HL-60/S4 treated with retinoic acid at 250 ng/mL for 4 days and 3 days (cell line): ENCODE measurements around the gene SMIM22.

ENCODE experiments used
- in situ Hi-C: fragments of 300-500 bp; cut with MboI; formaldehyde crosslinking; loops from 2 replicates; pipeline ENCODE4 v1.7.0; 2022; ENCODE audit warnings: low sequenced_read_pairs

Gene SMIM22

GRCh38 chr16:4814542-4815173 is 19.5 kb downstream of the SMIM22 start:
- in situ Hi-C loops: no loop called here

GRCh38 chr16:4820652-4821051 is 25.5 kb downstream of the SMIM22 start:
- in situ Hi-C loops: no loop called here

- in situ Hi-C loops: no loop called here
Measured at GRCh38 chr16:4825196-4825595, 30.0 kb downstream of the SMIM22 start.

- in situ Hi-C loops: no loop called here
Measured at GRCh38 chr16:4826526-4826925, 31.4 kb downstream of the SMIM22 start.

GRCh38 chr16:4826980-4827379 is 31.8 kb downstream of the SMIM22 start:
- in situ Hi-C loops: no loop called here

- in situ Hi-C loops: no loop called here
Measured at GRCh38 chr16:4828567-4829321, 33.6 kb downstream of the SMIM22 start.

- in situ Hi-C loops: no loop called here
Measured at GRCh38 chr16:4830408-4830807, 35.2 kb downstream of the SMIM22 start.

GRCh38 chr16:4831616-4832015 is 36.4 kb downstream of the SMIM22 start:
- in situ Hi-C loops: no loop called here

- in situ Hi-C loops: no loop called here
Measured at GRCh38 chr16:4832698-4833343, 37.7 kb downstream of the SMIM22 start.

- in situ Hi-C loops: no loop called here
Measured at GRCh38 chr16:4833584-4833983, 38.4 kb downstream of the SMIM22 start.

GRCh38 chr16:4836727-4837126 is 41.6 kb downstream of the SMIM22 start:
- in situ Hi-C loops: no loop called here

GRCh38 chr16:4837733-4838501 is 42.7 kb downstream of the SMIM22 start:
- in situ Hi-C loops: no loop called here

- in situ Hi-C loops: no loop called here
Measured at GRCh38 chr16:4839942-4840341, 44.8 kb downstream of the SMIM22 start.

- in situ Hi-C loops: no loop called here
Measured at GRCh38 chr16:4840984-4841383, 45.8 kb downstream of the SMIM22 start.
